ENCODE results near the gene KAT6B.

GRCh38 chr10:74875966-74876365 lies 49.6 kb downstream of the KAT6B start:
- no peak for TF ChIP-seq CTCF (IDR thresholded peaks at IDR 0.05)
- TF ChIP-seq EZH2 (IDR thresholded peaks at IDR 0.05; ENCODE audit: borderline replicate concordance, insufficient read depth, low read depth, low read length, poor library complexity, severe bottlenecking) = no peak
